Kidney (tissue), 14 donors: ENCODE results near the gene TGM3. TPM values are rescaled to one million over a fixed set of nuclear protein-coding genes. Genes with fewer than 3 reads are reported as not detected.

Source experiments
- DNase-seq, 5 donors: peaks; one replicate each; pipeline ENCODE4 v3.0.0-alpha.2; 2013 to 2020
- FAIRE-seq: peaks from 2 replicates; lab custom pipeline; 2012; peaks lifted over from hg19 to GRCh38; lab: Jason Lieb, UNC
- H3K27ac ChIP-seq, 2 donors: one replicate each; pipeline ENCODE4 v1.7.0; 2013; ENCODE audit warnings: low read depth in 2 of 2, low read length in 2 of 2, inconsistent platforms in 1 of 2
- H3K27me3 ChIP-seq: one replicate; pipeline ENCODE4 v1.7.1; 2013; ENCODE audit warnings: low read length, inconsistent platforms; ENCODE audit not compliant: control insufficient read depth, insufficient read depth
- H3K36me3 ChIP-seq, 3 donors: one replicate each; pipeline versions ENCODE4 v1.7.0 to v1.7.1; 2013; ENCODE audit warnings: low read length in 3 of 3, control low read depth in 1 of 3, inconsistent platforms in 1 of 3; ENCODE audit not compliant: insufficient read depth in 3 of 3, control insufficient read depth in 2 of 3
- H3K4me1 ChIP-seq, 3 donors: one replicate each; pipeline versions ENCODE4 v1.7.0 to v1.7.1; 2013; ENCODE audit warnings: low read length in 3 of 3, inconsistent platforms in 1 of 3, low read depth in 1 of 3; ENCODE audit not compliant: control insufficient read depth in 2 of 3, insufficient read depth in 2 of 3
- H3K4me3 ChIP-seq, 3 donors: one replicate each; pipeline versions ENCODE4 v1.7.0 to v1.8.1; 2013; ENCODE audit warnings: low read length in 3 of 3, control low read depth in 1 of 3, inconsistent platforms in 1 of 3
- H3K9ac ChIP-seq, 3 donors: one replicate each; pipeline versions ENCODE4 v1.7.0 to v1.7.1; 2013; ENCODE audit warnings: low read length in 3 of 3, control low read depth in 1 of 3, inconsistent platforms in 1 of 3
- H3K9me3 ChIP-seq, 3 donors: one replicate each; pipeline versions ENCODE4 v1.7.0 to v1.7.1; 2013; ENCODE audit warnings: low read length in 3 of 3, control low read depth in 1 of 3, inconsistent platforms in 1 of 3; ENCODE audit not compliant: control insufficient read depth in 2 of 3, insufficient read depth in 1 of 3
- intact Hi-C: fragments of 100-400 bp; cut with DNase I; formaldehyde crosslinking; loops from one replicate; pipeline ENCODE4 v1.11.1; 2022
- polyA plus RNA-seq: library from polyadenylated mRNA; stranded (reverse); fragments of 350-450 nt; fragmentation: Illumina TruSeq; extraction: RNeasy Lipid Tissue Mini Kit (QIAGEN cat#74804); gene quantifications from one replicate; pipeline ENCODE4 v1.2.3, GENCODE V29; 2014; ENCODE audit warnings: low read depth, low replicate concordance; ENCODE audit not compliant: insufficient read depth
- total RNA-seq: library from RNA; stranded (reverse); fragmentation: NEBNext Ultra II Directional; extraction: Animal tissue kit (Norgen Biotek cat#: 25700); gene quantifications from one replicate; pipeline ENCODE4 v1.2.1, GENCODE V29; 2021
- TF ChIP-seq, protein P1 (sequence below): IDR thresholded peaks from 3 replicates; pipeline ENCODE4 v1.5.1; 2012; ENCODE audit warnings: mild to moderate bottlenecking, moderate library complexity, borderline replicate concordance; ENCODE audit not compliant: insufficient read depth; ENCODE audit errors: extremely low read depth
- donor health status: control.
- donor health status: control.
- donor health status: control.
- donor health status: control.
- donor health status: control.
- donor health status: DM: yes; HTN: yes; CAD: no.
- donor health status: Normal renal cell carcinoma (clear cell type).

Gene TGM3
- total and polyA plus RNA-seq, 2 donors from 2014 or later = 0.13 TPM; not detected in 1

DNA sequence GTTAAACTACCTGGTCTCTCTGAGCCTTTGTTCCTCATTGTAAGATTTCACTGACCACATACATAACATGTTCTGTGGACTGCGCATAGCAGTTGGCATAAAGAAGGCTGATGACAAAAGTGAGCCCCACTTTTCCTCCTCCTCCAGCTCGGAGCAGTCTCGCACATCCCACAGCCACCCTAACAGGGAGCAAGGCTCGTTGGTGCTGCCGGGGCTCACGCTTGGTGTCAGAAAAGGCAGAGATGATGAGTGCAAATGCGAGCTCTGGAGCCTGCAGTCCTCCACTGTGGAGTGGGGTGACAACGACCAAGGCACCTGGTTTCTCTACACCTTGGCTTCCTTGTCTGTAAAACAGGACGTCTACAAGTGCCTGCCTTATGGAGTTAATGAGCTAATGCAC lies 9.7 kb downstream of the TGM3 start:
- Histone ChIP-seq H3K4me1 (no peaks in the 10 kb centered on the region), H3K4me3 (no peak overlapping the region)

DNA sequence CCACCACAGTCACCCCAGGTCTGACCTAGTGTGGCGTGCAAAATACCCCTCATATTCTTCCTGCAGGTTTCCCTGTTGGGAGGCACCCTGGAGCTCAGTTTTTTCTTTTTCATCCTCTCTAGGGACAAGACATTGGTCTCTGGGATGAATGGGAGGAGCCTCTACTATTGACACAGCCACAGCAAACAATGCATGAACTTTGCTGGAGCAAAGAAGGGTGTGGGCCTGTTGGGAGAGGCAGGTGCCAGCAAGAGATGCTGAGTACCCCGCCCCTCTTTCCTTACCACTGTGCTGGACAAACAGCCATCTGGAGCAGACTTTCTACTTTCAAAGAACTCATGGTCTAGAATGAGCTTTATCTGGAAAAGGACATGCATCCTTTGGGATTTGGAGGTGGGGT lies 10.1 kb downstream of the TGM3 start:
- TF ChIP-seq, protein P1, sequence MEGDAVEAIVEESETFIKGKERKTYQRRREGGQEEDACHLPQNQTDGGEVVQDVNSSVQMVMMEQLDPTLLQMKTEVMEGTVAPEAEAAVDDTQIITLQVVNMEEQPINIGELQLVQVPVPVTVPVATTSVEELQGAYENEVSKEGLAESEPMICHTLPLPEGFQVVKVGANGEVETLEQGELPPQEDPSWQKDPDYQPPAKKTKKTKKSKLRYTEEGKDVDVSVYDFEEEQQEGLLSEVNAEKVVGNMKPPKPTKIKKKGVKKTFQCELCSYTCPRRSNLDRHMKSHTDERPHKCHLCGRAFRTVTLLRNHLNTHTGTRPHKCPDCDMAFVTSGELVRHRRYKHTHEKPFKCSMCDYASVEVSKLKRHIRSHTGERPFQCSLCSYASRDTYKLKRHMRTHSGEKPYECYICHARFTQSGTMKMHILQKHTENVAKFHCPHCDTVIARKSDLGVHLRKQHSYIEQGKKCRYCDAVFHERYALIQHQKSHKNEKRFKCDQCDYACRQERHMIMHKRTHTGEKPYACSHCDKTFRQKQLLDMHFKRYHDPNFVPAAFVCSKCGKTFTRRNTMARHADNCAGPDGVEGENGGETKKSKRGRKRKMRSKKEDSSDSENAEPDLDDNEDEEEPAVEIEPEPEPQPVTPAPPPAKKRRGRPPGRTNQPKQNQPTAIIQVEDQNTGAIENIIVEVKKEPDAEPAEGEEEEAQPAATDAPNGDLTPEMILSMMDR = no peak
- intact Hi-C loops = no loop called here
- Histone ChIP-seq H3K4me3 (no peak overlapping the region), H3K27me3 (no peaks in the 10 kb centered on the region), H3K27ac (no peak overlapping the region), H3K4me1 (no peaks in the 10 kb centered on the region), H3K36me3 (no peaks in the 10 kb centered on the region), H3K9me3 (no peaks in the 10 kb centered on the region), H3K9ac (no peak overlapping the region)
- FAIRE-seq = no peak
- peak in 1 of 5 donors; percentile 9 for DNase-seq

More for the DNA sequence above, 9.7 kb downstream of the TGM3 start:
- no peaks in the 10 kb centered on the region for H3K9me3 ChIP-seq
- DNase-seq (peak in 1 of 5 donors; percentile 19), FAIRE-seq (no peak)
- H3K27ac ChIP-seq = no peak overlapping the region
- intact Hi-C loops = no loop called here
- H3K9ac ChIP-seq = no peak overlapping the region
- H3K36me3 ChIP-seq = no peaks in the 10 kb centered on the region
- H3K27me3 ChIP-seq = no peaks in the 10 kb centered on the region
- TF ChIP-seq, protein P1 = no peak

DNA sequence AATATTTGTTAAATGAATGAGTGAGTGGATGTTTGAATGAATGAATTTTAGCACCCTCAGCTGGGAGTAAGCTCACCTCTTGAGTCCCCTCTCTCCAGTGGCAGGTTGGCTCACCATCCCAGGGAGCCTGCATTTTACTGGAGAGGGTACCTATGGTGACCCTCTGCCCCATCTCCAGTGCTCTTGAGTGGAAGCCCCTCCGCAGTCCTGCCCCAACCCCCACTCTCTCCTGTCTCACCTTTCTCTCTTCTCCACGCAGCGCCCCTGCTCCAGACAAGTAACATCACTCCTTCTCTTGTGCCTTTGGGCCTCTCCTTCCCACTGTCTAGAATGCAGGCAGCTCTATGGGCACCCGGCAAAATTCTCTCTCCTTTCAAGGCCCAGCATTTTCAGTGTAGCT lies 11.3 kb downstream of the TGM3 start:
- H3K27ac ChIP-seq = no peak overlapping the region
- no peak for FAIRE-seq
- H3K27me3 ChIP-seq = no peaks in the 10 kb centered on the region
- no peaks in the 10 kb centered on the region for H3K4me1 ChIP-seq
- intact Hi-C loops = no loop called here
- H3K9me3 ChIP-seq = no peaks in the 10 kb centered on the region
- TF ChIP-seq, protein P1 = no peak
- no peak overlapping the region for H3K4me3 ChIP-seq
- DNase-seq = no peak
- H3K36me3 ChIP-seq = no peaks in the 10 kb centered on the region
- no peak overlapping the region for H3K9ac ChIP-seq

DNA sequence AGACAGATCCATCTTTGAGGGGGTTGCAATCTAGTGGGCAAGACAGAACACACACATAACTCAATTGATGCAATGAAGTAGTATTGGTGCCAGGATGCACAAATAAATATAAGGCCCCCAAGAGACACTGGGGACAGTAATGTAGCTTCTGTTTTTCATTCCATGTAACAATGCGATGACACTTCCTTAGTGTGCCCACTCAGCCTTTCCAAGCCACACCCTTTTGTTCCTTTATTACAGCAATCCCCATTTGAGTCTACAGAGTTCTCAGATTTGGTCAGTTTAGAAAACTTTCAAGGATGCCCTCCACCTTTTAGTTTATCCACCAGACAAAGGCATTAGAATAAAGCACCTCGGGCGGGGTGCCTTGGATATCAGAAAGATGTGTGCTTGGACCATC lies 15.5 kb downstream of the TGM3 start:
- Histone ChIP-seq H3K36me3 (no peaks in the 10 kb centered on the region), H3K27ac (no peak overlapping the region), H3K9ac (no peak overlapping the region), H3K4me3 (no peak overlapping the region), H3K9me3 (no peaks in the 10 kb centered on the region), H3K4me1 (no peaks in the 10 kb centered on the region), H3K27me3 (no peaks in the 10 kb centered on the region)
- no peak for FAIRE-seq
- no peak for DNase-seq
- intact Hi-C loops = no loop called here
- TF ChIP-seq, protein P1 = no peak
